GM19452 (cell line): ENCODE data around the gene URAD.

Source experiments
- ATAC-seq: cut with Tn5 transposase; IDR thresholded peaks from one replicate; pipeline ENCODE4 v1.9.1; 2021; ENCODE audit not compliant: unreplicated experiment

URAD gene

GRCh38 chr13:28001049-28001448 is 12.6 kb upstream of the URAD start:
- no peak for ATAC-seq

DNA sequence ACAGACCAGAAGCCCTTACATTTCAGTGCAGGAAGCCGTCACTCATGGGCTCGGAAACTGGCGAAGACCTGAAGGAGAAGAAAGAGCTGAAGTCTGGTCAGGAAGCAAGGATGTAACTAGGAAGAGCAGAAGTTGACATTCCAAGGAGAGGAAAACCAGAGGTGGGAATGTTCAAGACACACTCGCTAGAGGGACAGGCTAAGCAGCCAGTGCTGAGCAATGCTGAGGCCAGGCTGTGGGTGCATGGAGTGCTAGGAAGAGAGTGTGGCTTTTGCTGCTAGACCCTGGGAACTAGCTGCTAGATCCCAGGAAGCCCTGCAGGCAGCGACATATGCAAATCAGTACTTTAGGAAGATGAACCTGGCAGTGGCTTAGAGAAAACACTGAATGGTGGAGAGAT is 12.1 kb upstream of the URAD start:
- ATAC-seq, result no peak

- ATAC-seq, result no peak
These were observed 9.5 kb upstream of the URAD start for GRCh38 chr13:27997904-27998522.

GRCh38 chr13:27991881-27992280 is 3.4 kb upstream of the URAD start:
- no peak for ATAC-seq

DNA sequence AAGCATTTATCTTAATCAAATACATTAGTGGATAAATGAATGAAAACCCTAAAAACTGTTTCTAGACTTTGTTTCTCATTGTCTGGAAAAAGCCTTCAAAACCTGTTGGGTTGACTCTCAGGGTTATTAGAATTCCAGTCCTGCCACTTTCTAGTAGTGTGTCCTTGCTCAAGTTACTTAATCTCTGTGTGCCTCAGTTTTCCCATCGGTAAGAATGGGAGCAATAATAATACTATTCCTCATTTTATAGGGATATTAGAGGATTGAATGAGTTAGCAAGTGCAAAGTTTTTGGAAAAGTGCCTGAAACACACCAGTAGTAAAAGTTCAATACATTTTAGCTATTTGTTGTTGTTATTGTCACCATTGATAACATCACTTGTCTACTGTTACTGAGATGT is 2.9 kb downstream of the URAD start:
- ATAC-seq, result no peak

DNA sequence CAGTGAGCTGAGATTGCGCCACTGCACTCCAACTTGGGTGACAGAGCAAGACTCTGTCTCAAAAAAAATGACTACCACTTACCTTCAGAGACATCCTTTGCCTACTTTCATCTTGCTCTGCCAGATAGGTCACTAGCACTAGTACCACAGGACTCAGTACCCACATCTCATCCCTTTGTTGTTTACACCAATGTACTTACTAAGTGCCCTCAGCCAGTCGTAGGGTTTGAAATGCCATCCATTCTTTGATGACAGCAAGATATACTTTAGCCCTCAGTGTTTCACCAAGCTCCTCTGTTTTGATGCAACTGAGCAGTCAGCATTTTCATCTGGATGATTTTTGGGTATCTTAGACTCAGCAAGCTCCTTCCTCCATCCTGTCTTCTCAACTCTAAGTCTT is 6.1 kb downstream of the URAD start:
- no peak for ATAC-seq

- no peak for ATAC-seq
These were observed 7.3 kb downstream of the URAD start for GRCh38 chr13:27981006-27981708.

DNA sequence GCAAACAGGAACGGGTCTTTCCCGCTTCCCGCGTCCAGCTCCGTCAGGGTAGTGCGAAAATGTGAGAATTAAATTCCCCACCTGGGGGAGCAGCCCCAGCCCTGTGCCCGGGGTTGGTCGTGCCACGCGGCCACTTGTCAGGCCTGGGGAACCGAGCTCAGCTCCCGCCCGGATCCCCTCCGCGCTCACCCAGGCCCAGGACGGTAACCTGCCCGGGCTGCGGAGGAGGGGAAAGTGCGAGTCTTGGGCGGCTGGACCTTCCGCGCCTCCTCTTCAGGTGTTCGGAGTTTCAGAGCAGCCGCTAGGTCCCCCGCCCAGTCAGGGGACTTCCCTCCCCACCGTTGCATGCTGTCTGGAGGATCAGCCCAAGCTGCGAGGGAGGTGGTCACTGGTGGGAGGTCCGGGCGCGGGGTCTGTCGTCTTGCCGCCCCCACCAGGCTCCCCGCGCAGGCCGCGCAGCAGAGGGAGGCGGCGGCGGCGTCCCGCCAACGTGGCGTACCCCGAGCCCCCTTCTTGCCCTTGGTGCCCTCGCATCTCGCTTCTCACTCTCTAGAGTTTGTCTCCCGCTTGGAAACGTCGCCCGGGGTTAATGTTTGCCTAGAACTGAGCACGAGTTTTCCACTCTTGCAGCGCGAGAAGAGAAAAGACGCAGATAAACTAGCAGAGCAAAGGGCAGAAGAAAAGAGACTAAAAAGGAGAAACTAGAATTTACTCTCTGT is 8.1 kb downstream of the URAD start:
- no peak for ATAC-seq

DNA sequence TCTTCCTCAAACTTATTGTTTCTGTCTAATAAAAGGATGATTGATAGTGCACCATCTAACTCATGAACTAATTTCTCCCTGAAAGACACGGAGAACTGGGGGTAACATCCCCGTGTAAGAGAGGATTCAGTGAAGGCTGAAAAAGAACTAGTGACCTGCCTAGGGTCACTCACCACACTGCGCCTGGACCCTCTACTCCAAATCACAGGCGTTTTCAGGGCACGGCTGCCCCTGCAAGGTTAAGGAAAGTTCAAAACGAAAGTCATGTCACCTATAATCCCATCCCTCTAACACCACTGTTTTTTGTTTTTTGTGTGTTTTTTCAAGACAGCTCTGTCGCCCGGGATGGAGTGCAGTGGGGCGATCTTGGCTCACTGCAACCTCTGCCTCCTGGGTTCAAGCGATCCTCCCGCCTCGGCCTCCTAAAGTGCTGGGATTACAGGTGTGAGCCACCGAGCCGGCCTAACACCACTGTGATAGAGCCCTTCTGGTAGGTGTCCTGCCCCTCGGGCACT is 8.7 kb downstream of the URAD start:
- ATAC-seq, result no peak

- no peak for ATAC-seq
These were observed 9.4 kb downstream of the URAD start for GRCh38 chr13:27979001-27979643.

- ATAC-seq, result no peak
These were observed 10.1 kb downstream of the URAD start for GRCh38 chr13:27978301-27978968.

- no peak for ATAC-seq
These were observed 10.8 kb downstream of the URAD start for GRCh38 chr13:27977476-27978300.

DNA sequence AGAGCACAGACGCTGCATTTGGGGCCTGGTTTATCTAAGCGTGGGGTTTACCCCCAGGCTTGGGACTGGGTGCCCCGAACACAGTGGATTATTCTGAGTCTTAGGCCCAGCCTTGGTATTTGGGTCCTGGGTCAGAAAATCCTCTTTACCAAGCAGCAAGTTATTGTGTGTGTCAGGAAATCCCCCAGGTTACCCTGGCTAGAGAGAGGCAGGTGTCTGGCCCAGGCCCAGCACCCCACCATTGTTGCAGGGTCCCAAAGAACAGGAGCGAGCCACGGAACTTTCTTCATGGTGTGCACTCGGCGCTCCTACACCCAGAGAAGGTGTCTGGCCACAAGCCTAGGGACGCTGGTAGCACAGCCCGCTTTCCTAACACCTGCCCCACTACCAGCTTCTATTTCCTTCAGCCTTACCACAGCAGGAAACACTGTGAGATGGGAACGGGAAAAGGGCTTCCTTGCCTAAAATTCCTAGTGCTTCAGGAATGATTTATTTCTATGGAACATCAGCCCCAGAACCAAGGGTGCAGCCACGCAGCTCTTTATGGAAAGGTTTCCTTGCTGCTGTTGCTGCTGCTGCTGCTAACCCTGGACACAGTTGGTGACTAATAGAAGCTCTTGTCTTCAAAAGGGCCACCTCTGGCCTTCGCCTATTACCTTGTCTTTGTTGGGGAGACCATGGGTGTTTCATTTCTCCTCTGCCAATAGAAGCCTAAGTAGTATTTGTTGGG is 12.0 kb downstream of the URAD start:
- ATAC-seq, result no peak

DNA sequence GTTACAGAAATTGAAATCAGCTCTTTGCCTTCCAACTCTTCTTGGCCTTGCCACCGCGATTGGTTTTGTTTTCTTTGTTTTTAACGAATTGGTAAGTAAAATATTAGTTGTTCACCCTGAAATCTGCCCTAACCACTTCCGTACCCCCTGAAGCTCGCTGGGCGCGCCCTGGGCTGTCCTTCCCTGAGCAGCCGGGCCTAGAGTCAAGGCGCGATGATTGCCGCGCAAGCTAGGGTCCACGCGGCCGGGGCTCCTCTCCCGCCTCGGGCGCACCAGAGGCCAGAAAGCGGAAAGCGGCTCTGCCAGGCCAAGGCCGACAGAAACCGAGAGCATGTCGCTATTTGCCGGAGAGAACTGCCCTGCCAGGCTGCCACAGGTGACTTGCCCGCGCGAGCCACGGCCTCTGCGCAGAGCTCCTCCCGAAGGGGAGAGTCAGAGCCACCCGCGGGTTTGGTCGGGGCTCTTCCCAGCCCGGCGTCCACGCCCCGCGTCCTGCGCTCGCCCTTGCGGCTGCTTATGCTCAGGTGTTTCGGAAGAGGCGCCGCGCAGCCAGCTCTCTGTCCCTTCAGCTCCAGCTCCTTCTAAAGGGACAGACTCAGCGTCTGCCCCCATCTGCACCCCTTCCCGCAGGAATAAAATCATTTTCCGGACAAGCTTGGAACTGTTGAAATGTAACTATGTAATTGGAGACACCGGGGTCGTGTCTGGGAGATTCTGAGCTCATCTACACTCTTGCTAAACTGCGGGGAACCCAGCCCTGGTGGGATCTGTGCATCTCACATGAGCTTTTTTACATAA is 12.7 kb downstream of the URAD start:
- ATAC-seq, result no peak

DNA sequence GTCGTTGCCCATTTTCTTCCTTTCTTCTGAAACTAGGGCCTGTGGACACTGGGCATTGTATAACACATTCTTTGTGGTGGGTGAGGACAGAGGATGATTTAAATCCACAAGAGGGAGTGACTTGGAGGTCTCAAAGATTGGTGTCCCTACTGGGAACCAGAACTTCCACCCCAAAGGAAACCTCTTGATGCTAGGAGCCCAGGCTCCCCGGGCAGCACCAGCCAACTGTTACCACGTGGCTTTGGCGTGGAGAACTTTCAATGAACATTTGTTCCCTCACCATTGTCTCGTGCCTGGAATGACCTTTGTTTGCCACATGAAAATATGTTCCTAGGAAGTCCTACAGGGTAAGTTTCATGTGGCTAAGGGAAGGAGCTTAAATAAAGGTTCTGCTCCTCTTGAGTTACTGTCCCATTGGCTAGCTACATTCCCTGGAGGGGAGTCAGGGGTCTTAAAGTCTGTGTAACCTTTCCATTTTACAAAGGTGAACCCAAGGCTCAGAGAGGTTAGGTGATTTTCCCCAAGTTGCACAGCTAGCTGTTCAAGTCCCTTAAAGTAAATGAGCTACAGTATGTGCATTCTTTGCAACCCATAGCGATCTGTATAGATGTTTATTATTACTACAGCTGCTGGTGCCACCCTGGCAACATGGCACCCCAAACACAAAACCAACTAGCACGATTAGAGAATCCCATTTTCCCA is 14.4 kb downstream of the URAD start:
- no peak for ATAC-seq

DNA sequence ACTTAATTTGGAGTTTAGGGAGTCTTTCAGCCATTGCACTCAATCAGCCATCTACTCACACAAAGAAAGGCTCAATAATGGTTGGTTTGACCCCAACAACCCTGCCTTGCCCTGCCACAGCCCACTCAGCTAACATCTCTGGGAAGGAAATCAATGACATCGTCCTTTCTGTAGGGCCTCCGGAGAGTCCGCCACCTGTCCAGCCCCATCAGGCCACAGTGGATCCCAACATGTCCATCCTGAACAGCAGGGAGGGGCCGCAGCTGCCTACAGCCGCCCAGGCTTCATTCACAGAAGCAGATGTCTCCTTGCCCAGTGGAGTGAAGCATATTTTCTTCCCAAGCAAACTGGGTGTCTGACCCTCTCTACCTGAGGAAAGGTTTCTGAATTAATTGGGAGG is 15.2 kb downstream of the URAD start:
- ATAC-seq, result no peak

DNA sequence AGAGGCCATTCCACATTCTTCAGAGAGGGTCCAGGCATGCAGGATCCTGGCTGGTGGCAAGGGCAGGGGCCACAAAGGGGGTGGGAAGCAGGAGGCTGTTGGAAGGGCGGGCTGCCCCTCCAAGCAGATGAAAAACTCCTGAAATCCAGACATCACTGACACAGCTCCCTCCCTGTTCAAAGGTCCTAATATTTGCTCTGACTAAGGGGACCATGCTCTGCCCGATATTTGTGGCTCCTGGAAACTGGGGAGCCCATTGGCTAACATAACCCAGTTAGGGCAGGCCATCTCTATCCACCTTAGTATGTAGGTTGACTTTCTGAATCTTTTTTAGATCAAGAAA is 16.0 kb downstream of the URAD start:
- ATAC-seq, result no peak

GRCh38 chr13:27971776-27972477 is 16.6 kb downstream of the URAD start:
- no peak for ATAC-seq
